ENCODE measurements around the gene SIK1.
"Not testable (repeated sequence)": the region's sequence is repeated elsewhere in the genome, so short reads cannot be mapped to it uniquely, and the experiment has no call there.

DNA sequence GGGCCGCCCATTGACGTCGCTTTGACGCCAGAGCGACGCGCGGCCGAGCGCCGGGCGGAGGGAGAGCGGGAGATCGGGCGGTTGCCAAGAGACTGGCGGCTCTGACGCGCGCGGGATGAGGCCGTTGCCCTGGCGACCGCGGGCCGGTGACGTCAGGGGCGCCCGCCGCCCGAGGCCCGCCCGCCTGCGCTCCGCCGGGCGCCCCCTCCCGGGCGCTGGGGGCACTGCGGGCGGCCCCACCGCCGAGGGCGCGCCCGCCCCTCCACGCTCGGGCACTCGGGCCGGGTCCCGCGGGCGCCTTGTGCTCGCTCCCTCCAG is 270 bp upstream of the SIK1 start:
- not testable (repeated sequence) for TF ChIP-seq POLR2A (IDR thresholded peaks at IDR 0.05; ENCODE audit: low read length); GATA1 (IDR thresholded peaks at IDR 0.05; ENCODE audit: low read depth, low read length)

All from erythroblast (primary cell).